Endodermal cell (in vitro differentiated cells): Measurements from ENCODE around the gene SPATA12. TPM values are rescaled to one million over a fixed set of nuclear protein-coding genes. Genes with fewer than 3 reads are reported as not detected.

Experiments
- DNase-seq: peaks from one replicate; pipeline ENCODE4 v3.0.0-alpha.2; 2017
- H3K27ac ChIP-seq: 2 replicates; pipeline ENCODE4 v1.5.1; 2013; ENCODE audit warnings: mild to moderate bottlenecking, low read depth, low read length, moderate library complexity
- H3K27me3 ChIP-seq: 2 replicates; pipeline ENCODE4 v1.6.1; 2013; ENCODE audit warnings: mild to moderate bottlenecking, low read length, moderate library complexity; ENCODE audit not compliant: insufficient read depth, control insufficient read depth, poor library complexity, severe bottlenecking
- H3K36me3 ChIP-seq: 2 replicates; pipeline ENCODE4 v1.7.0; 2013; ENCODE audit warnings: mild to moderate bottlenecking, low read length, moderate library complexity; ENCODE audit not compliant: control insufficient read depth, insufficient read depth
- H3K4me1 ChIP-seq: one replicate; pipeline ENCODE4 v1.7.0; 2013; ENCODE audit warnings: low read length; ENCODE audit not compliant: control insufficient read depth, insufficient read depth
- H3K4me3 ChIP-seq: 2 replicates; pipeline ENCODE4 v1.5.1; 2013; ENCODE audit warnings: mild to moderate bottlenecking, low read length, moderate library complexity
- H3K9ac ChIP-seq: 2 replicates; pipeline ENCODE4 v1.6.1; 2013; ENCODE audit warnings: mild to moderate bottlenecking, low read length, moderate library complexity; ENCODE audit not compliant: poor library complexity, severe bottlenecking; ENCODE audit errors: extremely low read depth
- H3K9me3 ChIP-seq: 2 replicates; pipeline ENCODE4 v1.6.1; 2013; ENCODE audit warnings: mild to moderate bottlenecking, low read length, moderate library complexity; ENCODE audit not compliant: control insufficient read depth
- H3K27ac Mint-ChIP-seq: 2 replicates; pipeline ENCODE4 v1.8.0; 2020; ENCODE audit warnings: mixed read lengths
- H3K27me3 Mint-ChIP-seq: 2 replicates; pipeline ENCODE4 v1.8.0; 2021; ENCODE audit warnings: mild to moderate bottlenecking, mixed read lengths; ENCODE audit not compliant: insufficient read depth
- H3K36me3 Mint-ChIP-seq: 2 replicates; pipeline ENCODE4 v1.8.0; 2020; ENCODE audit warnings: low read depth, mixed read lengths
- H3K4me1 Mint-ChIP-seq: 2 replicates; pipeline ENCODE4 v1.8.0; 2020; ENCODE audit warnings: mixed read lengths
- H3K4me3 Mint-ChIP-seq: 2 replicates; pipeline ENCODE4 v1.8.0; 2020; ENCODE audit warnings: mild to moderate bottlenecking, moderate library complexity, mixed read lengths
- H3K9me3 Mint-ChIP-seq: 2 replicates; pipeline ENCODE4 v1.8.0; 2020; ENCODE audit warnings: mild to moderate bottlenecking, mixed read lengths
- CTCF ChIP-seq: fragments of 200-600 bp; sonication (generic); conservative IDR thresholded peaks from 2 replicates; pipeline ENCODE4 v1.5.0; 2021; ENCODE audit warnings: antibody characterized with exemption, mild to moderate bottlenecking
- WGBS, 2 experiments: methylation state at CpG; one replicate each; pipeline versions ENCODE4 v1.1.5 to v1.1.7; 2013; ENCODE audit warnings: missing lambda C conversion rate in 2 of 2, mixed read lengths in 1 of 2; ENCODE audit not compliant: insufficient coverage in 1 of 2, insufficient read length in 1 of 2; 5-methylcytosine and 5-hydroxymethylcytosine counted together
- total RNA-seq, 2 donors: library from RNA; stranded (reverse); fragmentation: NEBNext Ultra II Directional in 1 of 2; extraction: Animal tissue kit (Norgen Biotek cat#: 25700) in 1 of 2; gene quantifications; 2 replicates in 1 of 2; 3 replicates in 1 of 2; pipeline ENCODE4 v1.2.1, GENCODE V29; 2021

Gene SPATA12
- total RNA-seq, 2 donors from 2014 or later: not detected

- H3K27me3 ChIP-seq: no peaks in the 10 kb centered on the region
- peaks cover 12% of the 10 kb centered on the region for H3K4me1 Mint-ChIP-seq
- no peak overlapping the region for H3K4me3 ChIP-seq
- no peak overlapping the region for H3K9ac ChIP-seq
- H3K27me3 Mint-ChIP-seq: no peaks in the 10 kb centered on the region
- no peak overlapping the region for H3K27ac ChIP-seq
- H3K4me3 Mint-ChIP-seq: no peak overlapping the region
- no peaks in the 10 kb centered on the region for H3K9me3 Mint-ChIP-seq
- peaks cover 61% of the 10 kb centered on the region for H3K36me3 Mint-ChIP-seq
- H3K4me1 ChIP-seq: peaks cover 9% of the 10 kb centered on the region
- 96 to 97% methylated on average over 4 to 5 of the region's 5 CpGs for WGBS, 2 experiments
- TF ChIP-seq CTCF: no peak
- peaks cover 61% of the 10 kb centered on the region for H3K36me3 ChIP-seq
- no peaks in the 10 kb centered on the region for H3K9me3 ChIP-seq
- DNase-seq: no peak
- H3K27ac Mint-ChIP-seq: no peak overlapping the region
Observed at GRCh38 chr3:57095363-57095762, 34.9 kb downstream of the SPATA12 start.

GRCh38 chr3:57097536-57097935 is 37.1 kb downstream of the SPATA12 start:
- peaks cover 11% of the 10 kb centered on the region for H3K4me1 Mint-ChIP-seq
- no peak overlapping the region for H3K4me3 ChIP-seq
- peaks cover 83% of the 10 kb centered on the region for H3K36me3 ChIP-seq
- TF ChIP-seq CTCF: no peak
- H3K9me3 ChIP-seq: no peaks in the 10 kb centered on the region
- DNase-seq: no peak
- no peak overlapping the region for H3K9ac ChIP-seq
- WGBS, 2 experiments: 96 to 98% methylated on average over 13 to 23 of the region's 23 CpGs
- no peak overlapping the region for H3K4me3 Mint-ChIP-seq
- peaks cover 5% of the 10 kb centered on the region for H3K4me1 ChIP-seq
- H3K27me3 ChIP-seq: no peaks in the 10 kb centered on the region
- no peaks in the 10 kb centered on the region for H3K9me3 Mint-ChIP-seq
- H3K27ac ChIP-seq: no peak overlapping the region
- H3K36me3 Mint-ChIP-seq: peaks cover 68% of the 10 kb centered on the region
- H3K27me3 Mint-ChIP-seq: no peaks in the 10 kb centered on the region
- H3K27ac Mint-ChIP-seq: no peak overlapping the region

GRCh38 chr3:57098418-57099310 is 38.2 kb downstream of the SPATA12 start:
- H3K9me3 Mint-ChIP-seq: no peaks in the 10 kb centered on the region
- Histone ChIP-seq H3K27me3 (no peaks in the 10 kb centered on the region), H3K4me1 (peaks cover 3% of the 10 kb centered on the region), H3K36me3 (peaks cover 94% of the 10 kb centered on the region), H3K9ac (no peak overlapping the region), H3K4me3 (no peak overlapping the region), H3K27ac (no peak overlapping the region), H3K9me3 (no peaks in the 10 kb centered on the region)
- no peak overlapping the region for H3K4me3 Mint-ChIP-seq
- WGBS, 2 experiments: 50 to 80% methylated on average over 2 to 6 of the region's 6 CpGs
- TF ChIP-seq CTCF: no peak
- H3K27ac Mint-ChIP-seq: no peak overlapping the region
- DNase-seq: no peak
- H3K4me1 Mint-ChIP-seq: peaks cover 10% of the 10 kb centered on the region
- no peaks in the 10 kb centered on the region for H3K27me3 Mint-ChIP-seq
- H3K36me3 Mint-ChIP-seq: peaks cover 74% of the 10 kb centered on the region
